Neural cell (in vitro differentiated cells): ENCODE data around the gene TSACC.

ENCODE experiments used
- EZH2 ChIP-seq: fragments of 200-600, 300-800 bp; shearing (Covaris generic), sonication (generic); IDR thresholded peaks from 2 replicates; pipeline ENCODE4 v1.6.1; 2014; ENCODE audit warnings: antibody characterized with exemption, low read length, borderline replicate concordance, mild to moderate bottlenecking; ENCODE audit not compliant: insufficient read depth, poor library complexity, severe bottlenecking
- MXI1 ChIP-seq: fragments of 450-650 bp; conservative IDR thresholded peaks from 2 replicates; pipeline ENCODE4 v1.6.1; 2014; ENCODE audit warnings: antibody characterized with exemption, mild to moderate bottlenecking; ENCODE audit not compliant: poor library complexity, severe bottlenecking
- POLR2AphosphoS5 ChIP-seq: IDR thresholded peaks from 2 replicates; pipeline ENCODE4 v1.6.1; 2012
- TAF1 ChIP-seq: IDR thresholded peaks from 2 replicates; pipeline ENCODE4 v1.6.1; 2012; ENCODE audit warnings: low read depth
- TF ChIP-seq, protein P1 (sequence below): fragments of 450-650 bp; IDR thresholded peaks from 2 replicates; pipeline ENCODE4 v1.5.1; 2014; ENCODE audit warnings: antibody characterized with exemption, mild to moderate bottlenecking, moderate library complexity; ENCODE audit not compliant: poor library complexity, severe bottlenecking
- TF ChIP-seq, protein P2 (sequence below): IDR thresholded peaks from 2 replicates; pipeline ENCODE4 v1.6.1; 2012; ENCODE audit warnings: borderline replicate concordance

DNA sequence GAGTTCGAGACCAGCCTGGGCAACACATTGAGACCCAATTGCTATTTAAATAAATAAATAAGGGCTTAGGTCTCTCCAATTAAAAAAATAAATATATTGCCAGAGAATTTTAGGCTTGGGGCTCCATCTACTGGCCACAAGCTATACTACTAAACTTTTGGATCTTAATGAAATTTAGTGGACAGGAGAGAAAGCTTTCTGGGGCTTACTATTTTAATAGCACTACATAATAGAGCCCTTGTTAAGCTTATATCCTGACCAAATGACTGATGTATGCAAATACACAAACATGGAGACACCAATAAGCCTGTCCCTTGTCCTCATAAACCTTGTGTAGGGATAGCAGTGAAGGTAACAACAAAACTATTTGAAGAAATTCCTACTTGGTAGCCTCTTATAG lies 18.7 kb upstream of the TSACC start:
- TF ChIP-seq TAF1 = no peak
- TF ChIP-seq POLR2AphosphoS5 = no peak
- TF ChIP-seq, protein P1, sequence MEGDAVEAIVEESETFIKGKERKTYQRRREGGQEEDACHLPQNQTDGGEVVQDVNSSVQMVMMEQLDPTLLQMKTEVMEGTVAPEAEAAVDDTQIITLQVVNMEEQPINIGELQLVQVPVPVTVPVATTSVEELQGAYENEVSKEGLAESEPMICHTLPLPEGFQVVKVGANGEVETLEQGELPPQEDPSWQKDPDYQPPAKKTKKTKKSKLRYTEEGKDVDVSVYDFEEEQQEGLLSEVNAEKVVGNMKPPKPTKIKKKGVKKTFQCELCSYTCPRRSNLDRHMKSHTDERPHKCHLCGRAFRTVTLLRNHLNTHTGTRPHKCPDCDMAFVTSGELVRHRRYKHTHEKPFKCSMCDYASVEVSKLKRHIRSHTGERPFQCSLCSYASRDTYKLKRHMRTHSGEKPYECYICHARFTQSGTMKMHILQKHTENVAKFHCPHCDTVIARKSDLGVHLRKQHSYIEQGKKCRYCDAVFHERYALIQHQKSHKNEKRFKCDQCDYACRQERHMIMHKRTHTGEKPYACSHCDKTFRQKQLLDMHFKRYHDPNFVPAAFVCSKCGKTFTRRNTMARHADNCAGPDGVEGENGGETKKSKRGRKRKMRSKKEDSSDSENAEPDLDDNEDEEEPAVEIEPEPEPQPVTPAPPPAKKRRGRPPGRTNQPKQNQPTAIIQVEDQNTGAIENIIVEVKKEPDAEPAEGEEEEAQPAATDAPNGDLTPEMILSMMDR = peak; percentile 57
- no peak for TF ChIP-seq EZH2
- TF ChIP-seq, protein P2, sequence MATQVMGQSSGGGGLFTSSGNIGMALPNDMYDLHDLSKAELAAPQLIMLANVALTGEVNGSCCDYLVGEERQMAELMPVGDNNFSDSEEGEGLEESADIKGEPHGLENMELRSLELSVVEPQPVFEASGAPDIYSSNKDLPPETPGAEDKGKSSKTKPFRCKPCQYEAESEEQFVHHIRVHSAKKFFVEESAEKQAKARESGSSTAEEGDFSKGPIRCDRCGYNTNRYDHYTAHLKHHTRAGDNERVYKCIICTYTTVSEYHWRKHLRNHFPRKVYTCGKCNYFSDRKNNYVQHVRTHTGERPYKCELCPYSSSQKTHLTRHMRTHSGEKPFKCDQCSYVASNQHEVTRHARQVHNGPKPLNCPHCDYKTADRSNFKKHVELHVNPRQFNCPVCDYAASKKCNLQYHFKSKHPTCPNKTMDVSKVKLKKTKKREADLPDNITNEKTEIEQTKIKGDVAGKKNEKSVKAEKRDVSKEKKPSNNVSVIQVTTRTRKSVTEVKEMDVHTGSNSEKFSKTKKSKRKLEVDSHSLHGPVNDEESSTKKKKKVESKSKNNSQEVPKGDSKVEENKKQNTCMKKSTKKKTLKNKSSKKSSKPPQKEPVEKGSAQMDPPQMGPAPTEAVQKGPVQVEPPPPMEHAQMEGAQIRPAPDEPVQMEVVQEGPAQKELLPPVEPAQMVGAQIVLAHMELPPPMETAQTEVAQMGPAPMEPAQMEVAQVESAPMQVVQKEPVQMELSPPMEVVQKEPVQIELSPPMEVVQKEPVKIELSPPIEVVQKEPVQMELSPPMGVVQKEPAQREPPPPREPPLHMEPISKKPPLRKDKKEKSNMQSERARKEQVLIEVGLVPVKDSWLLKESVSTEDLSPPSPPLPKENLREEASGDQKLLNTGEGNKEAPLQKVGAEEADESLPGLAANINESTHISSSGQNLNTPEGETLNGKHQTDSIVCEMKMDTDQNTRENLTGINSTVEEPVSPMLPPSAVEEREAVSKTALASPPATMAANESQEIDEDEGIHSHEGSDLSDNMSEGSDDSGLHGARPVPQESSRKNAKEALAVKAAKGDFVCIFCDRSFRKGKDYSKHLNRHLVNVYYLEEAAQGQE = no peak
- TF ChIP-seq MXI1 = no peak
